Femur (tissue), 1 donor: ENCODE results near the gene CDC25B.

Experiments used
- DNase-seq: peaks from one replicate; pipeline ENCODE4 v3.0.0-alpha.2; 2017

CDC25B gene

DNA sequence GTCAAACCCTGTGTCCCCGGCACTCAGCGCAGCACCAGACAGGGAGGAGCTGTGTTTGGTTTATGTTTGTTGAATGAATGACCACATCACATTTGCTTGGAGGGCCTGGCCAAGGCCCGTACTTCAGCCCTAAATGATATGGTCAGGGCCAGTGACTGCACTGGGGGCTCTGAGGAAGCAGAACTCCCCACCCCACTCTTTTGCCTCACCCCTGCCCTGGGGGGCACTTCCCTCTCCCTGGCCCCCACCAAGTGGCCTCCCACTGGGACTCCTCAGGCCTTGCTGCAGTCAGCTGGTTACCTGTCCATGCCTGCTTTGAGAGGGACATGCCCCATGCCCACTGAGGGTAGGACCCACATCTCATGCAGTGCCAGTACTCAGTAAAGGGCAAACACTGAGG, 31.5 kb upstream of the CDC25B start:
- no peak for DNase-seq

GRCh38 chr20:3765171-3765882, 30.8 kb upstream of the CDC25B start:
- DNase-seq, result peak; percentile 31

DNA sequence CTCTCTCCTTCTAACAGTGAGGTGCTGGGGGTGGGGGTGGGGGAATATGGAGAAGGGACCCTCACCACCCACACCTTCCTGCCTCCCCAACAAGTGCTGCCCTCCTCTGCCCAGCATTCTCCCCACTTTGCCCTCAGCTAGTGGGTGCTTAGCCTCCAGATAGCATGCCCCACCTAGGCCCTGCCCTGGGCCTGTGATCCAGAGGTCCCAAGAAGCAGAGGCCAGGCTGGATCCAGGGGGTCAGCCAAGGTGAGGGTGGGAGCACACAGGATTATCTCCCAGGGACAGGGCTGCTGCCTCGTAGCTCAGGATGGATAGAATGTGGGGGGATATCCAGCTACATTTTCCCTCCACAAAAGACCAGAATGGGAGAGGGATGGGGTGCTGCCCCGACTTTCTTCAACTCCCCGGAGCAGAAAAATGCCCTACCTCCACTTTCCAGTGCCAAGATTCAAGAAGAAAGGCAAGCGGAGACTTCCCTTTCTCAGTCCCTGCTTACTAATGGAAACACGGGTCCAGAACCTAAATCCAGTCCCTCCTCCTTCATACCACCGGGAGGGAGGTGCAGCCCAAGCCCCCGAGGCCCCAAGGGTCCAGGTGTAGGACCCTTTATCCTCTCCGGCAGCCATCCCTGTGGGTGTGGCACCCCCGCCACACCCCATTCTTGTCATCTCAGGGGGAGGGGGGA, 29.5 kb upstream of the CDC25B start:
- no peak for DNase-seq

- DNase-seq, result peak; percentile 40
Observed at GRCh38 chr20:3767110-3767426, 29.0 kb upstream of the CDC25B start.

DNA sequence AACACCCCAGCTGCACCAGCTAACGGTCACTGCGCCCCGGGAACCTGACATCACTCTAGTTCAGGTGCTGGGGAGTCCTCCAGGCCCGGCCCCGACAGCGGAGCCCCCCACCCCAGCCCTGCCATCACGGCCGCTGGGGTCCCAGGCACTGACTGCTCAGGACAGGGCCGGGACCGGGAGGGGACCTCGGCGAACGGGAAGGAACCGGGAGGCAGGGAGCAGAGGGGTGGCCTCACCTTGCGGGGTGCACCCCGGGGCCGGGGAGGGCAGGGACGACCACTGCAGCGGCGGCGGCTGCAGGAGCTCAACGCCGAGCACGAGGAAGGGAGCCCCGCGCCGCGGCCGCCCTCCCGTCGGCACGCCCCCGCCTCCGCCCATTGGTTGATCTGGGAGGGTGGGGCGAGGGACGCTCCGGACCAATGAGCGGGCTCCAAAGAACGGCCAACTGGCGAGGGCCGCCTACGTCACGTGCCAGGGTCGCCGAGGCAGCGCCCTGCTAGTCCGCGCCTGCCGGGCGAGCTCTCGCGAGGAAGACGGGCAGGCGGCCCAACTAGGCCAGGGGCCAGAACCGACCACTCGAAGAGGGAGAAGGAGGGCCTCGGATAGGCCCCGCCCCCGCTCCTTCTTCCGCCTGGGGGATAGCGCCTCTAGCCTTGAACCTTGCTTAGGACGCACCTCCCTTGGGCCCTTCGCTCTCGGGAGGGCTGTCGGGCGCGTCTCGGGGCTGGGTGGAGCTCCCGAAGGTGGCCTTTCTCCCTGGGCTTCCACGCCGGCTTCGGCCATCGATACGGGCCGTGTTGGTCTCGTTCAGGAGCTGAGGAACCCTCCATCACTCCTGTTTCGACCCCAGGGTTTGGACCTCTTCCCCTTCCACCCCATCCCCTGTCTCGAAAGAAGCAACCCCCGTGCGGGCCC, 28.4 kb upstream of the CDC25B start, which contains the start of gene ADISSP:
Gene ADISSP (minus strand): TSS at position 327 of the 915 bp plus-strand sequence. CDS start 7,653 bp downstream, outside the sequence.
- DNase-seq, result peak; percentile 99

DNA sequence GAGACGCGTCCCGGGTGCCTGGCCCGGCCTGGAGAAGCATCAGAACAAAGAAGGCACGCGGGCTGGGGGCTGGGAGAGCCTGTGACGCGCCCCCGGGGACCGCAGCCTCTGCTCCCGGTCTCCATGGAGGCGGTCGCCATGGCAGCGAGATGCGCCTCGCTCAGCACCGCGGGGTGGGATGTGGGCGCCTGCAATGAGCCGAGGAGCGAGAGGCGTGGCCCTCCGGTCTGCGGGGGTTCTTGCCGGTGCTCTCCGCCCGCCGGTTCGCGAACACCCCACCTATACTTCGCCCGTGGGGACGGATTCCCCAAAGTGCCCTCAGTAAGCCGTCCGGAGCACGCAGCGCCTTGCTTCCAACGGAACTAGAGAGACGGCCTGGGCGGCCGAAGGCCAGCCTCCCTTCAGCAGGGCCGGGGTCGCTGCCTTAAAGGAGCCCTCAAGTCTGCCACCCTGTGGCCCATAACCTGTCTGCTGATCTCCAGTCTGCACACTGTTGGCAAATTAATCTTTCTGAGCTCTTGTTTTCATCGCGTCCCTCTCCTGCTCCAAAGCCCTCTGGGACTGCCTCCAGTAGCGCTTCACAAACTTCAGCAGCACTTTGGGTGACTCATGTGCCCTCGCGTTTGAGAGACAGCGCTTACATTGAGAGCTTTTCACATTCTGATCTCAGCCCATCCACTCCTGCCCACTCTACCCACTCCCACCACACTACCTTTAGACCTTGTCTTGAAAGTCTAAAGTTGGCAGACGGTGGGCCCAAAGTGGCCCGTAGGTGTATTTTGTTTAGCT, 27.6 kb upstream of the CDC25B start:
- peak; percentile 84 for DNase-seq

GRCh38 chr20:3771552-3772058, 24.5 kb upstream of the CDC25B start:
- no peak for DNase-seq

DNA sequence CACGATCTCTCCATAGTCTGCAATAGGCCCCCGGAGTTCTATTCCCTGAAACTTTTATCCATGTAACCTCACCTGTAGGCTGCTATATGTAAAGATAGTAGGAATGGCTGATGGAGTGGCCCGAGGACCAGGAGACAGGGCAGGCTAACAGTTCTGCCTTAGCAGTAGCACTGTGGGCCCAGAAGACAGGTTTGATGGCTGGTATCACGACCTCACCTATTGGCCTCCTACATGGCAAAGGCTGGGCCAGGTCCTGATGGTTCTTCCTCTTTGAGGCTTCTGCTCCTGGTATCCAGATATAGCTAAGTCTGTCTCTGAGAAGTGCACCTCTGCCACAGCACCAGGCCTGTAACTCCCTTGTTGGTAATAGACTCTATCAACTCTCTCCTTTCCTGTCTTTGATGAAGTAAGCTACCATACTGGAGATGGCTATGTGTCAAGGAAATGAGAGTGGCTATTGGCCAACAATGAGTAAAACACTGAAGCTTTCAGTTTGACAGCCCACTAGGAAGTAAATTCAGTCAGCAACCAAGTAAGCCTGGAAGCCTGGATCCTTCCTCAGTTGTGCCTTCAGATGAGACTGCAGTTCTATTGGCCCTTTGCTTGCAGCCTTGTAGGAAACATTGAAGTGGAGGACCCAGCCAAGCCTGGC, 20.5 kb upstream of the CDC25B start:
- DNase-seq, result no peak

DNA sequence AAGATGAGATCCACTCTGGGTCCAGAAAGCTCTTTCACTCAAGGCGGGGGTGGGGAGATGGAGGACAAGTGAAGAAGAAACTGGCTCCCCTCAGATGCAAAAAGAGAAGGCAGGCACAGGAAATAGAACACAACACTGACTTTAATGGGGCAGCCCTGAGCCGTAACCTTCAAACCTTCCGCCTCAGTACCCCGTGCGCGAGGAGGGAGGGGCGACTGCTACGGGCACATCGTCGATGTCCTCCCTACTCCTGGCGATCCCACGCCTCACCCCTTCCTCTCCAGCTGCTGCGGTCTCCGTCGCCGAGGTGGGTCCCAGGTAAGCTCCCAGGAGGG, 18.8 kb upstream of the CDC25B start:
- DNase-seq, result no peak

DNA sequence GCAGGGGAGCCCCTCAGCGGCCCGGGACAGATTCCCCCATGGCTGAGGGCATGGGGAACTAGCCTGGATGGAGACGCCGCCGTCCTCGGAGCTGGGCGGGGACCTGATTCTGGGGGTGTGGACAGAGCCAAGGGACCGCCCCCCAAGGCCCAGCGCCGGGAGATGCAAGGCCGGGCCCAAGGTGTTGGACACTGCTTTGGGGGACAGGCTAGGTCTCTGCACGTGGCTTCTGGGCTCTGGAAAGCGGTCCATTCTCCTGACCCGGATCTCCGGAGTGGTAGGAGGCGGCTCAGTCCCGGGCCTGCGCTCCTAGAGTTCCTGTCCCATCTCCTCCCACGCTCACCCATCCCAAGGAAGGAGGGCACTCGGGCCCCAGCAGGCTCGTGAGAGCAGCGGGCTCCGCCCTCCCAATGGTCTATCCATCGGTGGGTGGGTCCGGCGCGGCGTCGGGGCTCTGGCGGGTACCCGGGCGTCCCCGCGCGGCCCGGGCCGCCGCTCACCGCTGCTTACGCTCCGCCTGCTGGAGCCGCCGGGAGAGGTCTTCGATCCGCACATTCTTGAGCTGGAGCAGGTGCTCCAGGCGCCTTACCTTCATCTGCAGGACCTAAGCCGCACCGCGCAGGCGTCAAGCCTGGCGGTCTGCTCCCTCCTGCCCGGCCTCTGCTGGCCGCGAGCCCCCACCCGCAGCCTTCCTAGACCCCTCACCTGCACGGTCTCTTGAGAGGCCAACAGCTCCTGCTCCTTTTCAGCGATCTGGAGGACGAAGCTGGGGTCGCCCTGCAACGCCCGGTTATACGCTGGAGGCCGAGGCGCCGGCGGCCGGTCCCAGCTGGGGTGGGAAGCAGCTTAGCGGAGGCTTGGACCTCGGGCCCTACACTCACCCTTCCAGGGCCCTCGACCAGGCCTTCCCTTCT, 18.1 kb upstream of the CDC25B start:
- peak; percentile 66 for DNase-seq

DNA sequence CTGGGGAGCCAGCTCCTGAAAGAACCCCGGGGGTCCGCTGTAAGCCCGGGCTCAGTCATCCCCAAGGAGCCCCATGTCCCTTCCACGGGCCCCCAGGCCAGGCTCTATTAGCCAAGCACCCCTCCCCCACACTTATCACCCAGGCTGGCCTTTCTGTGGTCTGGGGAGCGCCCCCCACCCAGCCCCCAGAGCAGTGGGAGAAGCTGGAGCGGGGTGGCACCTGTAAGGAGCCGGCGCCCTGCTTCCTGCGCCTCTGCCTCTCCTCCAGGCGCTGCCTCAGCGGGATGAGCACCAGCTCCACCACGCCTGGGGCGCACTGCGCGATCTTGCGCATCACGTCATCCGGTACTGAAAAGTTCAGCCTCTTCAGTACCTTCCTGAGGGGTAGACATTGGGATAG, 17.1 kb upstream of the CDC25B start:
- peak; percentile 18 for DNase-seq

DNA sequence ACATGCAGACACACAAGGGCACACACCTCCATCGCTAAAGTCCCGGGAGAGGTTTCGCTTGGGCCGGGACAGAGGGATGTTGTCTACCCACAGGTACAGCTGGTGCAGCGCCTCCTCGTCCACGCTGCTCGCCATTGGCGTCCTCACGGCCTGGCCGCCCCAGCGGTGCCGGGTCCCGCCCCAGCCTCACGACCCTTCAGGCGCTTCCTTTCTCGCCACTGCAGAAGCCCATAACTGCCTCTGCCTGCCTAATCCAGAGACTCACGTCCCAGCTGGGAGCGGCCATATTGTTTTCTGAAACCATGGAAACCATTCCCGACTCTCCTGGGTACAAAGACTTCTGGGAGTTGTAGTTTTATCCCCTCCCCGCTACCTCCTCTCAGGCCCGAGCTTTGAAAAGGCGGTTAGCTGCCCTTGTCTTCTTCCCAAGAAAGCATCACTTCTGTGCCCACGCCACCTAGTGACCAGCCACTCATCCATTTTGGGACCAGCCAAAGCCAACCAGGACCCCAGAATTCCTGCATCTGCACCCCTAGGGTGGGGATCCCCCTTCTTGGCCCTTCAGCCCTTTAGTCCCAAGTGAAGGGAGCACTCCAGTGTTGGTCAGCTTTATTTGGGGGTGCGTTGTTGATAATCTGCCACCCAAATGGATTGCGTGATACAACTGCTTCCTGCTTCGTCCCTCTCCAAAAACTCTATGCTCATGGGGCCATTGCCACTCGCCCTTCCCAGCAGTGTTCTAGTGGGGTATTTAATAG, 14.8 kb upstream of the CDC25B start, which contains the start of gene SPEF1:
Gene SPEF1 (minus strand): TSS at position 296 of the 758 bp plus-strand sequence. CDS start 161 bp downstream, at position 135.
- peak; percentile 91 for DNase-seq

- no peak for DNase-seq
Observed at GRCh38 chr20:3782597-3782996, 13.5 kb upstream of the CDC25B start.

DNA sequence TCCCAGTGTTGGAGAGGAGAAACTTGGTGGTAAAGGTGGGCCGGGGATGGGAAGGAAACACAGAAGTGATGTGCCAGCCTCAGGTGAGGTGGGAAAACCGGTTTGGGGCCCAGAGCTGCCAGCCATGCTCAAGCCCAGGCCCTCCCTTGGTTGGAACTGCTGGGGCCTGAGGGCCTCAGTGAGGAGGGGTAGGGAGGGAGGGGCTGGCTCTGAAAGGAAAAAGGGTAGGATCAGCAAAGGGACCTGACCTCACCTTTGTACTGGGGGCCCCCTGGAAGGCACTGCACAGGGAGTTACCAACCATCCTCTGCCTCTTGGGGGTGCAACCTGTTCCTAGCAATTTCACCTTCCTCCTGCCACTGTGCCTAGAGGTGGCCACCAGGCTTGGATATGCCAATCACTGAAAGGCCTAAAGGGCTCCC, 13.0 kb upstream of the CDC25B start:
- peak; percentile 21 for DNase-seq

GRCh38 chr20:3783511-3784195, 12.5 kb upstream of the CDC25B start:
- peak; percentile 30 for DNase-seq

DNA sequence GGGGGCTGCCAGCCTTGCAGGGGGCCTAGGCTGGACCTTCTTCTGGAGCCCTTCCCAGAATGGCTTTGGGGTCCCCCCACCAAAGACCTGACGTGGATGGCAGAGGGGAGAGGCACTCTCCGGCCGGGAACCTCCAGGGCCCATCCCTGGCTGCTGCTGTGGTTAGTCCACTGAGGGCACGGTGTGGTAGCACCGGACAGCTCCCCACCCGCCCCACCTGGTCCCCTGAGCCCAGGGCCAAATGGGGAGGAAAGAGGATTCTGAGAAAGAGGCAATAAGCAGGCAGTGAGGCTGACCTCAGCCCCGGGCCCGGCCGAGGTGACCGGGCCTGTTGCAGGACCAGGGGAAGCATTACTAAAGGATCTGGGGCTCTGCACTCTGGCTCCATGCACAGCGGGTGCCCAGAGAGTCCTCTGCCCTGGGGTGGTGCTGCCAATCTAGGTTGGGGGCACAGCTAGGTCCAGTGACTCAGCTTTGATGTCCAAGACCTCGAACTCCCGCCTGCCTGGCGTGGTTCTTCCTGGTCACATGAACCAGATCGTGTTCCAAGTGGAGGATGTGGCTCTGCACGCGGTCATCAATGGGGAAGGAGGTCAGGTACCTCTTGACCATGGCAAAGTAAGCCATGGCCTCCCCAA, 11.8 kb upstream of the CDC25B start:
- no peak for DNase-seq

DNA sequence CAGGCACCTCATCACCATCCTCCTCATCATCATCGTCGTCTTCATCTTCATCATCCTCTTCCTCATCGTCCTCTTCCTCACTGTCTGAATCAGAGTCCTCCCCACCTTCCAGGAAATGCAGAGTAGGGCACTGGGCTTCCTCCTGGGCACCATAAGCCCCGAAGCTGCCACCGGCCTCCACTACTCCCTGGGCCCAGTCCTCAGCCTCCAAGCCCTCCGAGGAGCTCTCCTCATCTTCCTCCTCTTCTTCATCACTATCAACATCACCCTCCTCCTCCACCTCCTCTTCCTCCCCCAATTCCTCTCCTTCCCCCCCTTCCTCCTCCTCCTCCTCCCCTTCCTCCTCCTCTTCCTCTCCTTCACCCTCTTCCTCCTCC, 11.3 kb upstream of the CDC25B start:
- no peak for DNase-seq

DNA sequence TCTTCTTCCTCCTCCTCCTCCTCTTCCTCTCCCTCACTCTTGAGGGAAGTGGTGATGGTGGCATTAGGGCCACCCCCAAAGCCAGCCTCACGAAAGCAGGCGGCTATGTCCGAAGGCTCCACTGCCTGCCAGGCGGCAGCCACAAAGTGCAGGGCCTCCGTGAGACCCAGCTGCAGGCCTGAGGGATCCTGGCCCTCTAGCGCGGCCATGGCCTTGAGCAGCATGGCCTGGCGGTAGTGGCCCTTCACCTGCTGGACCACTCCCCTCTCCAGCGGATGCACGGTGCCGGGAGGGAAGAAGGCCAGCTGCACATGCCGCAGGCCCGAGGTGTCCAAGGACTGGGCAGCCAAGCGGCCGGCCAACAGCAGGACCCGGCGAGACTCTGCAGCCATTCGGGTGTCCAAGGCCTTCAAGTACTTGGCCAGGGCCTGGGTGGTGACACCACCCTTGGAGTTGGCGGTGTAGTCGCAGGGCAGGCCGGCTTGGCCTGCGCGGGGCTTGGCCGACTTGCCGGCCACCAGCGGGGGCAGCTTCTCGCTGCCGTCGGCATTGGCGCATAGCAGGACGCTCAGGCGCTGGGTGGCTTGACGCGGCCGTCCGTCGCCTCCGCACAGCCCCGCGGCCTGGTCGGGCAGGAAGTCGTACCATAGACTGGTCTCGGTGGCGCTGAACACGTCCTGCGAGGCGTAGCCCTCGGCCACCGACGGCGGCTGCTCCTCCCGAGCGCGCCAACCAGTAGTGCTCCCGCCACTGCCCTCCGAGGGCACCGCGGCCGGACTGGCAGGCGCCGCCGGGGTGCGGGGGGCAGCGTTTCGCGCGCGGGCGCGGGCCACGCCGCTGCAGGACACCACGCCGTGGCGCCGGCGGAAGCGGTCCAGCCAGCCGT, 10.6 kb upstream of the CDC25B start:
- DNase-seq, result no peak
